ENCODE results near the gene OTULIN.

The OTULIN gene

DNA sequence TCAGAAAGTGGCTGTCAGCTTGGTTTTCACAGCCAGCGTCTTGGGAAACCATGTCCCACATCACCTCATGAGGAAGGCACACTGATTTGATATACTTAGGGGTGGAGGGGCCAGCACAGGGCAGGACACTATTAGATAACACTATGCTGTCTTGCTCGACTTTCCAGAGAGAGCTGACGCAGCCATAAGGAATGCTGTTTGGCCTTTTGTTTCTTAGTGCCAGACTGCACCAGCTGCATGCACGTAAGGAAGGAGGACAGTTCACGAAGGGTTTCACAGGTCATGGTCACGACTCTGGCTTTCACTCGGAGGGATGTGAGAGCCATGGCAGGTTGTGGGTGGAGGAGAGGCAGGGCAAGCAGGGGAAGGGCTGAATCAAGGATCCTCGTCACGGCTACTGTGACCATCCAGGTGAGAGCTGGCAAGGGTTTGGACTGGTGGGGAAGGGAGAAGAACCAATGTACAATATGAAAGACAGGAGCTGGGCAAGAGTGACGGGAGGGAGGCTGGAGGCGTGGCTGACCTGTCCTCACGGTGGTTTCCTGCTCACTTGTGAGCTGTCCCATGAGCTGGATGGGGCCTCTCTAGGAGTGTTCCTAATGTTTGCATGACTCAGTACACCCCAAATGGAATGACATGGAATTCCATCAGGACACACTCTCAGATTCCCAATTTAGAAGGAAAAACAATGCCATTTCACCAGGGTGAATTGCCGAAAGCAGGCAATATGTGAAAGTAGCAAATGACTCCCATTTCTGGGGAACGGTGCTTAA lies 61.7 kb downstream of the OTULIN start:
- H2AFZ ChIP-seq (ENCODE audit: low read length): no peak overlapping the region
- no peaks in the 10 kb centered on the region for H3K9me2 ChIP-seq (replicated peaks; ENCODE audit: low read depth, low read length)
- H3F3A ChIP-seq (ENCODE audit: low read depth): no peaks in the 10 kb centered on the region
- peaks cover 8% of the 10 kb centered on the region; the same call in 1 of the 2 replicates for H3K36me3 ChIP-seq (ENCODE audit: insufficient read depth, low read length)
- no peak overlapping the region for H3K4me2 ChIP-seq (ENCODE audit: low read depth, low read length, poor library complexity, severe bottlenecking)
- H4K20me1 ChIP-seq (ENCODE audit: insufficient read depth, low read length, poor library complexity, severe bottlenecking): no peaks in the 10 kb centered on the region
- H3K27me3 ChIP-seq (ENCODE audit: insufficient read depth, low read length, poor library complexity, severe bottlenecking): no peaks in the 10 kb centered on the region
- TF ChIP-seq, protein P1, sequence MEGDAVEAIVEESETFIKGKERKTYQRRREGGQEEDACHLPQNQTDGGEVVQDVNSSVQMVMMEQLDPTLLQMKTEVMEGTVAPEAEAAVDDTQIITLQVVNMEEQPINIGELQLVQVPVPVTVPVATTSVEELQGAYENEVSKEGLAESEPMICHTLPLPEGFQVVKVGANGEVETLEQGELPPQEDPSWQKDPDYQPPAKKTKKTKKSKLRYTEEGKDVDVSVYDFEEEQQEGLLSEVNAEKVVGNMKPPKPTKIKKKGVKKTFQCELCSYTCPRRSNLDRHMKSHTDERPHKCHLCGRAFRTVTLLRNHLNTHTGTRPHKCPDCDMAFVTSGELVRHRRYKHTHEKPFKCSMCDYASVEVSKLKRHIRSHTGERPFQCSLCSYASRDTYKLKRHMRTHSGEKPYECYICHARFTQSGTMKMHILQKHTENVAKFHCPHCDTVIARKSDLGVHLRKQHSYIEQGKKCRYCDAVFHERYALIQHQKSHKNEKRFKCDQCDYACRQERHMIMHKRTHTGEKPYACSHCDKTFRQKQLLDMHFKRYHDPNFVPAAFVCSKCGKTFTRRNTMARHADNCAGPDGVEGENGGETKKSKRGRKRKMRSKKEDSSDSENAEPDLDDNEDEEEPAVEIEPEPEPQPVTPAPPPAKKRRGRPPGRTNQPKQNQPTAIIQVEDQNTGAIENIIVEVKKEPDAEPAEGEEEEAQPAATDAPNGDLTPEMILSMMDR (conservative IDR thresholded peaks at IDR 0.05; ENCODE audit: low read length): no peak
- H3K79me2 ChIP-seq (ENCODE audit: insufficient read depth, low read length): no peaks in the 10 kb centered on the region
- H3K9ac ChIP-seq (ENCODE audit: low read depth, low read length, poor library complexity, severe bottlenecking): no peak overlapping the region
- no peak overlapping the region for H3K4me3 ChIP-seq (ENCODE audit: low read length, poor library complexity, severe bottlenecking)
- H3K9me3 ChIP-seq (ENCODE audit: insufficient read depth, low read depth, low read length): no peaks in the 10 kb centered on the region
- no peaks in the 10 kb centered on the region for H3K4me1 ChIP-seq (ENCODE audit: insufficient read depth, low read length, poor library complexity, severe bottlenecking)

DNA sequence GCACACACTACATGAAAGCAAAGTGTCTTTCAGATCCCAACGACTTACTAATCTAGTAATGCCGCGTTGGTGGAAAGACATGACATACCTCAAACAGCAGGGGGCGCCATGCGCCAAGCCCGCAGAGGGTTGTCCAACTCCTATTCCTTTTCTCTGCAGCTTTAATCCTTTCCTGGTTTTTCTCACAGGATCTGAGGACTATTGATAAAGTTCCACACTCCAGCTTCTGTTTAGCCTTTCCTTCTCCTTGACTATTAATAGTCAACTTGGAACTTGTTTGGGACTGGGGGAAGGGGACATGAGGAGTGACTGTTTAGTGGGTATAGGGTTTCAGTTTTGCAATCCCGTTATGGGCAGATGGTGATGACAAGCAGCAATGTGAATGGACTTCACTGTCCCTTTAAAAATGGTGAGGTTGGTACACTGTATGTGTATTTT lies 62.9 kb downstream of the OTULIN start:
- no peak overlapping the region for H3K4me3 ChIP-seq (ENCODE audit: low read length, poor library complexity, severe bottlenecking)
- no peaks in the 10 kb centered on the region for H3K79me2 ChIP-seq (ENCODE audit: insufficient read depth, low read length)
- H3K27me3 ChIP-seq (ENCODE audit: insufficient read depth, low read length, poor library complexity, severe bottlenecking): no peaks in the 10 kb centered on the region
- H3K9me3 ChIP-seq (ENCODE audit: insufficient read depth, low read depth, low read length): no peaks in the 10 kb centered on the region
- no peak overlapping the region for H3K9ac ChIP-seq (ENCODE audit: low read depth, low read length, poor library complexity, severe bottlenecking)
- no peak overlapping the region for H2AFZ ChIP-seq (ENCODE audit: low read length)
- H4K20me1 ChIP-seq (ENCODE audit: insufficient read depth, low read length, poor library complexity, severe bottlenecking): no peaks in the 10 kb centered on the region
- no peaks in the 10 kb centered on the region for H3F3A ChIP-seq (ENCODE audit: low read depth)
- H3K36me3 ChIP-seq (ENCODE audit: insufficient read depth, low read length): peaks cover 15% of the 10 kb centered on the region; the same call in 1 of the 2 replicates
- TF ChIP-seq EZH2phosphoT487 (IDR thresholded peaks at IDR 0.05; ENCODE audit: borderline replicate concordance): no peak
- TF ChIP-seq, protein P1 (conservative IDR thresholded peaks at IDR 0.05; ENCODE audit: low read length): peak; percentile 99
- H3K4me1 ChIP-seq (ENCODE audit: insufficient read depth, low read length, poor library complexity, severe bottlenecking): no peaks in the 10 kb centered on the region
- no peaks in the 10 kb centered on the region for H3K9me2 ChIP-seq (replicated peaks; ENCODE audit: low read depth, low read length)
- no peak overlapping the region for H3K4me2 ChIP-seq (ENCODE audit: low read depth, low read length, poor library complexity, severe bottlenecking)

DNA sequence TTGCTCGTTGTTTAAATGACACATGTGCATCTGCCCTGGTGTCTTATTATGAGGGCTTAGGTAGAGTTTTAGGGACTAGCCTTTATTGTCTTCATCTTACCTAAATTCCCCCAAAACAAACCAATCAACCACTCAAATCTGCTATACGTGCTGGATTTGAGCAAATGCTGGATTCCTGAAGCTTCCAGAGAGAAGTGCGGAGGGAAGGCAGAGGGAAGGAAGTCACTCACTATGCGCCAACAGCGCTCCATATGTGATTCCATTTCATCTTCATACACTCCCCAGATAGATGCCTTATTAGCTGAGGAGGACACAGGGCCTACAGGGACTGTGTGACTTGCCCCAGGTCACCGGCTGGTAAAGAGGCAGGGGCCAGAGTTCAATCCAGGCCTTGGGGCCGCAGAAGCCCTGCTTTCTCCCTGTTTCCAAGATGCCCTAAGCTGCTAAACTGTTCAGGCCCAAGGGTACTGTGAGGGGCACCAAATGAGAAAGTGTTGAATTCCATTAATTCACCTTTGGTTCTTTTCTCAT lies 63.5 kb downstream of the OTULIN start:
- H3K9me2 ChIP-seq (replicated peaks; ENCODE audit: low read depth, low read length): no peaks in the 10 kb centered on the region
- TF ChIP-seq, protein P1 (conservative IDR thresholded peaks at IDR 0.05; ENCODE audit: low read length): no peak
- TF ChIP-seq EZH2phosphoT487 (IDR thresholded peaks at IDR 0.05; ENCODE audit: borderline replicate concordance): no peak
- no peaks in the 10 kb centered on the region for H4K20me1 ChIP-seq (ENCODE audit: insufficient read depth, low read length, poor library complexity, severe bottlenecking)
- no peak overlapping the region for H3K4me3 ChIP-seq (ENCODE audit: low read length, poor library complexity, severe bottlenecking)
- no peak overlapping the region for H2AFZ ChIP-seq (ENCODE audit: low read length)
- no peaks in the 10 kb centered on the region for H3F3A ChIP-seq (ENCODE audit: low read depth)
- peaks cover 15% of the 10 kb centered on the region; the same call in 1 of the 2 replicates for H3K36me3 ChIP-seq (ENCODE audit: insufficient read depth, low read length)
- no peak overlapping the region for H3K9ac ChIP-seq (ENCODE audit: low read depth, low read length, poor library complexity, severe bottlenecking)
- no peak overlapping the region for H3K4me2 ChIP-seq (ENCODE audit: low read depth, low read length, poor library complexity, severe bottlenecking)
- no peaks in the 10 kb centered on the region for H3K27me3 ChIP-seq (ENCODE audit: insufficient read depth, low read length, poor library complexity, severe bottlenecking)
- H3K9me3 ChIP-seq (ENCODE audit: insufficient read depth, low read depth, low read length): no peaks in the 10 kb centered on the region
- no peaks in the 10 kb centered on the region for H3K4me1 ChIP-seq (ENCODE audit: insufficient read depth, low read length, poor library complexity, severe bottlenecking)
- H3K79me2 ChIP-seq (ENCODE audit: insufficient read depth, low read length): no peaks in the 10 kb centered on the region
